ENCODE results near the gene ALG6. TPM values are rescaled to one million over a fixed set of nuclear protein-coding genes. Genes with fewer than 3 reads are reported as not detected.

ALG6 gene
- total RNA-seq, 5 donors from 2014 or later (not counting 1 experiment from before 2014, with no cell fraction given) = 17.5 to 25.2 (median 22.2) TPM

GRCh38 chr1:63450416-63450815, 83.0 kb downstream of the ALG6 start:
- Mint-ChIP-seq H3K9me3 (no peaks in the 10 kb centered on the region), H3K27ac (no peak overlapping the region), H3K27me3 (no peaks in the 10 kb centered on the region), H3K36me3 (peaks cover 3% of the 10 kb centered on the region), H3K4me3 (no peak overlapping the region), H3K4me1 (no peaks in the 10 kb centered on the region)
- DNase-seq = no peak
- H3K9me3 ChIP-seq = no peaks in the 10 kb centered on the region
- H3K27ac ChIP-seq (ENCODE audit: low read length) = no peak overlapping the region
- no peaks in the 10 kb centered on the region for H3K27me3 ChIP-seq (replicated peaks in 1 of 2; ENCODE audit: control insufficient read depth in 2 of 2, extremely low read depth in 1 of 2, insufficient read depth in 2 of 2, low read length in 1 of 2)
- no peak for ATAC-seq (replicated peaks in 1 of 4)
- no CpG with 5 or more reads among the region's 1 CpG for WGBS (ENCODE audit: insufficient coverage)
- H3K36me3 ChIP-seq (ENCODE audit: control insufficient read depth in 2 of 2, extremely low read depth in 1 of 2, insufficient read depth in 1 of 2, low read length in 1 of 2) = no peaks in the 10 kb centered on the region
- CTCF ChIA-PET = no interaction called here
- no peaks in the 10 kb centered on the region for H3K4me1 ChIP-seq (ENCODE audit: control insufficient read depth in 1 of 2, extremely low read depth in 1 of 2, insufficient read depth in 2 of 2, low read length in 2 of 2)
- POLR2A ChIA-PET = no interaction called here
- no peak overlapping the region for H3K4me3 ChIP-seq (ENCODE audit: control insufficient read depth in 1 of 2, extremely low read depth in 1 of 2, low read length in 1 of 2)

GRCh38 chr1:63453232-63453631, 85.8 kb downstream of the ALG6 start:
- ATAC-seq (replicated peaks in 1 of 4) (no peak), DNase-seq (no peak)
- Mint-ChIP-seq H3K4me3 (no peak overlapping the region), H3K27me3 (no peaks in the 10 kb centered on the region), H3K9me3 (no peaks in the 10 kb centered on the region), H3K4me1 (no peaks in the 10 kb centered on the region), H3K27ac (no peak overlapping the region), H3K36me3 (peaks cover 14% of the 10 kb centered on the region)
- Histone ChIP-seq H3K27me3 (replicated peaks in 1 of 2; ENCODE audit: control insufficient read depth in 2 of 2, extremely low read depth in 1 of 2, insufficient read depth in 2 of 2, low read length in 1 of 2) (no peaks in the 10 kb centered on the region), H3K4me3 (ENCODE audit: control insufficient read depth in 1 of 2, extremely low read depth in 1 of 2, low read length in 1 of 2) (no peak overlapping the region), H3K27ac (ENCODE audit: low read length) (no peak overlapping the region), H3K36me3 (ENCODE audit: control insufficient read depth in 2 of 2, extremely low read depth in 1 of 2, insufficient read depth in 1 of 2, low read length in 1 of 2) (no peaks in the 10 kb centered on the region), H3K4me1 (ENCODE audit: control insufficient read depth in 1 of 2, extremely low read depth in 1 of 2, insufficient read depth in 2 of 2, low read length in 2 of 2) (no peaks in the 10 kb centered on the region), H3K9me3 (no peaks in the 10 kb centered on the region)
- ChIA-PET POLR2A (no interaction called here), CTCF (no interaction called here)
- no CpG with 5 or more reads among the region's 2 CpGs for WGBS (ENCODE audit: insufficient coverage)

- POLR2A ChIA-PET = no interaction called here
- CTCF ChIA-PET = interaction anchor here in 1 of 2 donors (0.6 kb wide), 1 partner anchor 143 kb away, joined by 4 read pairs; no protein-coding TSS in a partner anchor
- Mint-ChIP-seq H3K27me3 (no peaks in the 10 kb centered on the region), H3K27ac (no peak overlapping the region), H3K36me3 (peaks cover 19% of the 10 kb centered on the region), H3K9me3 (no peaks in the 10 kb centered on the region), H3K4me3 (no peak overlapping the region), H3K4me1 (no peaks in the 10 kb centered on the region)
- ATAC-seq (replicated peaks in 1 of 4) (no peak), DNase-seq (no peak)
- Histone ChIP-seq H3K36me3 (ENCODE audit: control insufficient read depth in 2 of 2, extremely low read depth in 1 of 2, insufficient read depth in 1 of 2, low read length in 1 of 2) (no peaks in the 10 kb centered on the region), H3K4me1 (ENCODE audit: control insufficient read depth in 1 of 2, extremely low read depth in 1 of 2, insufficient read depth in 2 of 2, low read length in 2 of 2) (no peaks in the 10 kb centered on the region), H3K27ac (ENCODE audit: low read length) (no peak overlapping the region), H3K4me3 (ENCODE audit: control insufficient read depth in 1 of 2, extremely low read depth in 1 of 2, low read length in 1 of 2) (no peak overlapping the region), H3K27me3 (replicated peaks in 1 of 2; ENCODE audit: control insufficient read depth in 2 of 2, extremely low read depth in 1 of 2, insufficient read depth in 2 of 2, low read length in 1 of 2) (no peaks in the 10 kb centered on the region), H3K9me3 (no peaks in the 10 kb centered on the region)
These were observed 86.8 kb downstream of the ALG6 start for GRCh38 chr1:63454269-63454668.

- peaks cover 46% of the 10 kb centered on the region for H3K36me3 Mint-ChIP-seq
- ATAC-seq (replicated peaks in 1 of 4) (no peak), DNase-seq (no peak)
- no peaks in the 10 kb centered on the region for H3K27me3 Mint-ChIP-seq
- POLR2A ChIA-PET = no interaction called here
- peaks cover 10 to 14% (median 14%) of the 10 kb centered on the region in 3 donors for H3K9me3 Mint-ChIP-seq
- Histone ChIP-seq H3K4me1 (ENCODE audit: control insufficient read depth in 1 of 2, extremely low read depth in 1 of 2, insufficient read depth in 2 of 2, low read length in 2 of 2) (no peaks in the 10 kb centered on the region), H3K27ac (ENCODE audit: low read length) (no peak overlapping the region), H3K36me3 (ENCODE audit: control insufficient read depth in 2 of 2, extremely low read depth in 1 of 2, insufficient read depth in 1 of 2, low read length in 1 of 2) (no peaks in the 10 kb centered on the region), H3K9me3 (no peaks in the 10 kb centered on the region), H3K4me3 (ENCODE audit: control insufficient read depth in 1 of 2, extremely low read depth in 1 of 2, low read length in 1 of 2) (no peak overlapping the region), H3K27me3 (replicated peaks in 1 of 2; ENCODE audit: control insufficient read depth in 2 of 2, extremely low read depth in 1 of 2, insufficient read depth in 2 of 2, low read length in 1 of 2) (no peaks in the 10 kb centered on the region)
- CTCF ChIA-PET = interaction anchor here in 1 of 2 donors (0.6 kb wide), 1 partner anchor 1757 kb away, joined by 3 read pairs; no protein-coding TSS in a partner anchor
- peaks cover 0 to 3% (median 0%) of the 10 kb centered on the region in 3 donors for H3K4me1 Mint-ChIP-seq
- H3K4me3 Mint-ChIP-seq = no peak overlapping the region
- H3K27ac Mint-ChIP-seq = no peak overlapping the region
These were observed 91.3 kb downstream of the ALG6 start for GRCh38 chr1:63458750-63459149.

- no peaks in the 10 kb centered on the region for H3K36me3 ChIP-seq (ENCODE audit: control insufficient read depth in 2 of 2, extremely low read depth in 1 of 2, insufficient read depth in 1 of 2, low read length in 1 of 2)
- no peak for ATAC-seq (replicated peaks in 1 of 4)
- no peak for DNase-seq
- Mint-ChIP-seq H3K36me3 (peaks cover 51% of the 10 kb centered on the region), H3K4me1 (peaks cover 0 to 3% (median 0%) of the 10 kb centered on the region in 3 donors), H3K9me3 (peaks cover 10 to 14% (median 14%) of the 10 kb centered on the region in 3 donors), H3K4me3 (no peak overlapping the region), H3K27me3 (no peaks in the 10 kb centered on the region), H3K27ac (no peak overlapping the region)
- H3K4me3 ChIP-seq (ENCODE audit: control insufficient read depth in 1 of 2, extremely low read depth in 1 of 2, low read length in 1 of 2) = no peak overlapping the region
- ChIA-PET CTCF (interaction anchor here in 1 of 2 donors (0.6 kb wide), 1 partner anchor 620 kb away, joined by 3 read pairs; no protein-coding TSS in a partner anchor), POLR2A (interaction anchor here in 1 of 2 donors (0.6 to 1.0 kb wide), 2 partner anchors 131 to 188 kb away, joined by 3 read pairs; partner anchors contain the start of gene PGM1)
- H3K27me3 ChIP-seq (replicated peaks in 1 of 2; ENCODE audit: control insufficient read depth in 2 of 2, extremely low read depth in 1 of 2, insufficient read depth in 2 of 2, low read length in 1 of 2) = no peaks in the 10 kb centered on the region
- no peak overlapping the region for H3K27ac ChIP-seq (ENCODE audit: low read length)
- no peaks in the 10 kb centered on the region for H3K9me3 ChIP-seq
- WGBS (ENCODE audit: insufficient coverage) = no CpG with 5 or more reads among the region's 1 CpG
- no peaks in the 10 kb centered on the region for H3K4me1 ChIP-seq (ENCODE audit: control insufficient read depth in 1 of 2, extremely low read depth in 1 of 2, insufficient read depth in 2 of 2, low read length in 2 of 2)
These were observed 94.3 kb downstream of the ALG6 start for GRCh38 chr1:63461661-63462230.

GRCh38 chr1:63463248-63463647, 95.8 kb downstream of the ALG6 start:
- Histone ChIP-seq H3K4me1 (ENCODE audit: control insufficient read depth in 1 of 2, extremely low read depth in 1 of 2, insufficient read depth in 2 of 2, low read length in 2 of 2) (no peaks in the 10 kb centered on the region), H3K36me3 (ENCODE audit: control insufficient read depth in 2 of 2, extremely low read depth in 1 of 2, insufficient read depth in 1 of 2, low read length in 1 of 2) (no peaks in the 10 kb centered on the region), H3K27ac (ENCODE audit: low read length) (no peak overlapping the region), H3K9me3 (no peaks in the 10 kb centered on the region), H3K27me3 (replicated peaks in 1 of 2; ENCODE audit: control insufficient read depth in 2 of 2, extremely low read depth in 1 of 2, insufficient read depth in 2 of 2, low read length in 1 of 2) (no peaks in the 10 kb centered on the region), H3K4me3 (ENCODE audit: control insufficient read depth in 1 of 2, extremely low read depth in 1 of 2, low read length in 1 of 2) (no peak overlapping the region)
- ATAC-seq (replicated peaks in 1 of 4) (no peak), DNase-seq (no peak)
- no peaks in the 10 kb centered on the region for H3K27me3 Mint-ChIP-seq
- H3K4me1 Mint-ChIP-seq = peaks cover 0 to 3% (median 0%) of the 10 kb centered on the region in 3 donors
- peaks cover 42% of the 10 kb centered on the region for H3K36me3 Mint-ChIP-seq
- H3K27ac Mint-ChIP-seq = no peak overlapping the region
- no CpG with 5 or more reads among the region's 3 CpGs for WGBS (ENCODE audit: insufficient coverage)
- peaks cover 10 to 14% (median 14%) of the 10 kb centered on the region in 3 donors for H3K9me3 Mint-ChIP-seq
- no peak overlapping the region for H3K4me3 Mint-ChIP-seq
- ChIA-PET POLR2A (no interaction called here), CTCF (interaction anchor here in 1 of 2 donors (0.6 kb wide), 1 partner anchor 166 kb away, joined by 3 read pairs; no protein-coding TSS in a partner anchor)
